ENCODE results near the gene HNRNPLL.

DNA sequence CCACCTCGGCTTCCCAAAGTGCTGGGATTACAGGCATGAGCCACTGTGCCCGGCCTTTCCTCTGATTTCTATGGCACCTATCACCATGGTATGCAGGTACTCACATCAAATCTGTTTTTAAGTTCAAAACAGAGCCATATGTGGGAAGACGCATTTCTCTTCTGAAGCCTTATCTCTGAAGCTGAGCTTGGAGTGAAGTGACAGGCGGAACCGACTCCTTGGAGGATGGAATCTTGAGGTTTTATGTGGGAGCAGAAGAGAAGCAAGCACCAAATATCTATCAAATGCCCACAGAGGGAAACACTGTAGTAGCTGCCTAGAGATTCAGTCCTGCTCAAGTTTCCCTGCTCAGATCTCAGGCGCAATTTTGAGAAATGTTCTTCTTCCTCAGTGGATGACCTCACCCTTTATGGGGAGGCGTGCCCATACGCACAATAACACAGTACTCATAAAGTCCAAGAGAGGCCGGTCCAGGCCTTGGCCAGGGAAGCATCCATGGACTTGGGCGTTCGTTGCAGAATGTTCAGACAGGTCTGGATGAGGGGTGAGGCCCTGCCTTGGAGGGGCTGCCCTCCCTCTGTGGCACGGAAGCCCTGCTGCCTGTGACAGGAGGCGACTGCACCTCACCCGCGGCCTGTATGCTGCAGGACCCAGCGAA lies 67.9 kb downstream of the HNRNPLL start:
- TF ChIP-seq, protein P1, sequence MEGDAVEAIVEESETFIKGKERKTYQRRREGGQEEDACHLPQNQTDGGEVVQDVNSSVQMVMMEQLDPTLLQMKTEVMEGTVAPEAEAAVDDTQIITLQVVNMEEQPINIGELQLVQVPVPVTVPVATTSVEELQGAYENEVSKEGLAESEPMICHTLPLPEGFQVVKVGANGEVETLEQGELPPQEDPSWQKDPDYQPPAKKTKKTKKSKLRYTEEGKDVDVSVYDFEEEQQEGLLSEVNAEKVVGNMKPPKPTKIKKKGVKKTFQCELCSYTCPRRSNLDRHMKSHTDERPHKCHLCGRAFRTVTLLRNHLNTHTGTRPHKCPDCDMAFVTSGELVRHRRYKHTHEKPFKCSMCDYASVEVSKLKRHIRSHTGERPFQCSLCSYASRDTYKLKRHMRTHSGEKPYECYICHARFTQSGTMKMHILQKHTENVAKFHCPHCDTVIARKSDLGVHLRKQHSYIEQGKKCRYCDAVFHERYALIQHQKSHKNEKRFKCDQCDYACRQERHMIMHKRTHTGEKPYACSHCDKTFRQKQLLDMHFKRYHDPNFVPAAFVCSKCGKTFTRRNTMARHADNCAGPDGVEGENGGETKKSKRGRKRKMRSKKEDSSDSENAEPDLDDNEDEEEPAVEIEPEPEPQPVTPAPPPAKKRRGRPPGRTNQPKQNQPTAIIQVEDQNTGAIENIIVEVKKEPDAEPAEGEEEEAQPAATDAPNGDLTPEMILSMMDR (IDR thresholded peaks at IDR 0.05), result no peak
- TF ChIP-seq POLR2A (IDR thresholded peaks at IDR 0.05), result no peak

All from testis (tissue), 2 donors.